T-cell (primary cell): ENCODE measurements around the gene GATAD2A. TPM values are rescaled to one million over a fixed set of nuclear protein-coding genes. Genes with fewer than 3 reads are reported as not detected.

Experiments
- ATAC-seq, 4 experiments: fragments of 200-7000 bp in 3 of 4; fragments of 150-1000 bp in 1 of 4; cut with Tn5 transposase; replicated peaks in 1 of 4; 1 replicate in 3 of 4; 2 replicates in 1 of 4; pipeline ENCODE4 v1.10.0; 2021; ENCODE audit warnings: moderate library complexity in 3 of 4, mild to moderate bottlenecking in 2 of 4, moderate number of reproducible peaks in 1 of 4
- CTCF ChIA-PET, 2 donors: fragments of 300-600 bp; sonication (Branson Sonifier 250); formaldehyde crosslinking; loops; one replicate each; lab custom pipeline; 2022; ENCODE audit warnings: antibody characterized with exemption in 2 of 2; lab: Charles Lee
- POLR2A ChIA-PET, 2 donors: fragments of 300-600 bp; sonication (Branson Sonifier 250); formaldehyde crosslinking; loops; one replicate each; lab custom pipeline; 2022; ENCODE audit warnings: antibody characterized with exemption in 2 of 2; lab: Charles Lee
- DNase-seq, 35 experiments: peaks; one replicate each; pipeline versions ENCODE4 v3.0.0 to v3.0.0-alpha.2; 2013 to 2023
- H3K27ac ChIP-seq: one replicate; pipeline ENCODE4 v1.5.1; 2013; ENCODE audit warnings: low read length
- H3K27me3 ChIP-seq, 2 experiments: replicated peaks in 1 of 2; 1 replicate in 1 of 2; 2 replicates in 1 of 2; pipeline versions ENCODE4 v1.6.1 to v1.7.0; 2013; ENCODE audit warnings: low read length in 1 of 2, mixed read lengths in 1 of 2; ENCODE audit not compliant: control insufficient read depth in 2 of 2, insufficient read depth in 2 of 2; ENCODE audit errors: extremely low read depth in 1 of 2
- H3K36me3 ChIP-seq, 2 donors: 1 replicate in 1 of 2; 2 replicates in 1 of 2; pipeline versions ENCODE4 v1.6.1 to v1.7.0; 2013; ENCODE audit warnings: low read length in 1 of 2; ENCODE audit not compliant: control insufficient read depth in 2 of 2, insufficient read depth in 1 of 2; ENCODE audit errors: extremely low read depth in 1 of 2
- H3K4me1 ChIP-seq, 2 experiments: 1 replicate in 1 of 2; 2 replicates in 1 of 2; pipeline versions ENCODE4 v1.6.1 to v1.7.0; 2013; ENCODE audit warnings: low read length in 2 of 2, mixed read lengths in 1 of 2; ENCODE audit not compliant: insufficient read depth in 2 of 2, control insufficient read depth in 1 of 2; ENCODE audit errors: extremely low read depth in 1 of 2
- H3K4me3 ChIP-seq, 2 donors: 1 replicate in 1 of 2; 2 replicates in 1 of 2; pipeline versions ENCODE4 v1.5.1 to v1.7.0; 2013; ENCODE audit warnings: mild to moderate bottlenecking in 2 of 2, low read length in 1 of 2, moderate library complexity in 1 of 2; ENCODE audit not compliant: control insufficient read depth in 1 of 2; ENCODE audit errors: extremely low read depth in 1 of 2
- H3K9me3 ChIP-seq: 2 replicates; pipeline ENCODE4 v1.7.0; 2013
- H3K27ac Mint-ChIP-seq, 2 donors: one replicate each; pipeline ENCODE4 v1.8.0; 2020 to 2021; ENCODE audit warnings: mild to moderate bottlenecking in 2 of 2, mixed read lengths in 2 of 2
- H3K27me3 Mint-ChIP-seq, 2 donors: one replicate each; pipeline ENCODE4 v1.8.0; 2021 to 2022; ENCODE audit warnings: mixed read lengths in 2 of 2
- H3K36me3 Mint-ChIP-seq: one replicate; pipeline ENCODE4 v1.8.0; 2021; ENCODE audit warnings: mixed read lengths
- H3K4me1 Mint-ChIP-seq, 3 donors: one replicate each; pipeline ENCODE4 v1.8.0; 2020 to 2022; ENCODE audit warnings: mixed read lengths in 3 of 3, mild to moderate bottlenecking in 1 of 3
- H3K4me3 Mint-ChIP-seq, 3 donors: one replicate each; pipeline ENCODE4 v1.8.0; 2020 to 2022; ENCODE audit warnings: mild to moderate bottlenecking in 3 of 3, mixed read lengths in 3 of 3, moderate library complexity in 3 of 3
- H3K9me3 Mint-ChIP-seq, 3 donors: one replicate each; pipeline ENCODE4 v1.8.0; 2020 to 2022; ENCODE audit warnings: mixed read lengths in 3 of 3
- WGBS: methylation state at CpG from one replicate; pipeline ENCODE4 v1.1.5; 2013; ENCODE audit warnings: missing lambda C conversion rate; ENCODE audit not compliant: insufficient coverage; 5-methylcytosine and 5-hydroxymethylcytosine counted together
- total RNA-seq, 35 experiments: library from RNA in 6 of 35; stranded (reverse) in 6 of 35; fragments of 120-200 nt in 1 of 35; gene quantifications; one replicate each; pipeline versions ENCODE4 v1.2.1 to v1.2.4 and lab custom pipeline; 2013 to 2026

Gene GATAD2A
- total RNA-seq, 5 donors from 2014 or later (not counting 1 experiment from before 2014, with no cell fraction given), result 114 to 144 (median 133) TPM

DNA sequence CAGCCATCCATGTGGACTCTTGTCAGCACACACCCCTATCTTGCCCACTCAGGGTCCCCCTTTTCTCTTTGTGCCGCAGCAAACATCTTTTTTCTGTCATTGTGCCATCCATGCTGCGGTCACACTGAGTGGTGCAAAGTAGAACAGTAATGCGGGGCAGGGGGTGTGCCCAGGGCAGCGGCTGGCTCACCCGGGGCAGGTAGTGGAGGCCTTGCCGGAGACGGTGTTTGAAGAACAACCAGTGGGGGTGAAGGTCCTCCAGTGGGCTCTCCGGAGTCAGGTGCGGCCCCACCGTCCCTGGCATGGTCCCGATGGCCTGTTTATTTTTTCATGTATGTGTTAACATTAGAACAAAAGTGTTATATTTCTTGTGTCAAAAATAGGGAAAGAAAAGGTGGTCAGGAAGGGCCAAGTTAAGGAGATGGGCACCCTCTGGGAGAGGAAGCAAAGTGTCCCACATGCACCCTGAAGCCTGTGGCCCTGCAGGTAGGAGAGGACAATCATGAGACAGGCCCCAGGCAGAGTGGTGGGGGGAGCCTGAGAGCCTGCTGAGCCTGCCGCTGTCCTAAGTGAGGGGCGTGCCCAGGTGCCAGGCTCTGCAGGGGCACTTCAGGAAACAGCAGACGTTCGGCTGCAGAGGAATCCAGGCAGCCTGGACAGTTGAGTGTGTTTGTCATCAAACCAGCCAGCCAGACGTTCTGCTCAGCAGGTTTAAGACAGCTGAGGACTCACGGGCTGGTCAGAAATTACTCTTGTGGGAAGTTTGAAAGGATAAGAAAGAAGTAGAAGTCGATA lies 97.5 kb downstream of the GATAD2A start:
- no peaks in the 10 kb centered on the region for H3K9me3 Mint-ChIP-seq
- peaks cover 53% of the 10 kb centered on the region for H3K36me3 Mint-ChIP-seq
- DNase-seq, result no peak

GRCh38 chr19:19504754-19505668 lies 99.5 kb downstream of the GATAD2A start:
- Histone ChIP-seq H3K9me3 (no peaks in the 10 kb centered on the region), H3K4me3 (no peak overlapping the region), H3K36me3 (peaks cover 25 to 80% of the 10 kb centered on the region in 2 donors), H3K4me1 (no peaks in the 10 kb centered on the region), H3K27ac (no peak overlapping the region), H3K27me3 (no peaks in the 10 kb centered on the region)
- Mint-ChIP-seq H3K27me3 (no peaks in the 10 kb centered on the region), H3K9me3 (no peaks in the 10 kb centered on the region), H3K4me1 (no peaks in the 10 kb centered on the region), H3K4me3 (no peak overlapping the region), H3K27ac (no peak overlapping the region), H3K36me3 (peaks cover 49% of the 10 kb centered on the region)
- ATAC-seq, result no peak
- ChIA-PET CTCF (no interaction called here), POLR2A (interaction anchor here in 1 of 2 donors (0.6 kb wide), 1 partner anchor 62 kb away, joined by 8 read pairs; no protein-coding TSS in a partner anchor)
- no peak for DNase-seq
- 96% methylated on average over 18 of the region's 23 CpGs for WGBS

More for the DNA sequence above, 97.5 kb downstream of the GATAD2A start:
- Histone ChIP-seq H3K36me3 (peaks cover 35 to 96% of the 10 kb centered on the region in 2 donors), H3K27me3 (no peaks in the 10 kb centered on the region), H3K9me3 (no peaks in the 10 kb centered on the region), H3K4me3 (no peak overlapping the region), H3K27ac (no peak overlapping the region), H3K4me1 (no peaks in the 10 kb centered on the region)
- H3K27ac Mint-ChIP-seq, result peak overlapping the region in 1 of 2 donors; percentile 2
- CTCF ChIA-PET, result interaction anchor here in 1 of 2 donors (0.6 kb wide), 1 partner anchor 35 kb away, joined by 3 read pairs; no protein-coding TSS in a partner anchor
- H3K4me3 Mint-ChIP-seq, result no peak overlapping the region
- H3K4me1 Mint-ChIP-seq, result no peaks in the 10 kb centered on the region
- no peaks in the 10 kb centered on the region for H3K27me3 Mint-ChIP-seq
- 94% methylated on average over 14 of the region's 18 CpGs for WGBS
- POLR2A ChIA-PET, result no interaction called here
- ATAC-seq, result no peak

DNA sequence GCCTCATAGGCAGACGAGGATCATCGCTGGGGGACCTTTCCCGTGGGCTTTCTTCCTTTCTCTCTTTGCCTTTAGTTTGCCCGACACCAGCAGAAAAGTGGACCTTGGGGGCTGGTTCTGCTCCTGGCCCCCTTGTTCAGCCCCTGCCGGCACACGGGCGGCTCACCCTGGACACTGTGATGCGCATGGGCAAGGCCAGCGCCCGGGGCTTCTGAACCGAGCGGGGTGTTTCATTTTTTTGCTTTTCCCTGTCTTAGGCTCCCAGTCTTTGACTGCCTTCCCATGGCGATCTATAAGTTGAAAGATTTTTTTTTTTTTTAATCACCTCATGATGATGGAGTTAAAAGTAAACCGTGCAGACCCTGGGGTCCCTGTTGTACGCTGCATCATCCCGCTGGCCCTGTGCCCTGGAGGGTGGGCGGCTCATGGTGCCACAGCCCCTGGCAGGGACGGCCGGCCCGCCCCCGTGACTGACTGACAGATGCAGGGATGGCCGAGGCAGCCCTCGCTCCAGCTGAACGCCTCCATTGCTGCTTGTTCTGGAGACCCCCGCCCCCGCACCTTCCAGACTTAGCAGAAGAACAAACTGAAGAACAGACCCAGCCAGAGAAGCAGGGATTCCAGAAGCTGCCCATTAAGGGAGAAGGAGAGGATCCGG lies 100.3 kb downstream of the GATAD2A start:
- no peaks in the 10 kb centered on the region for H3K9me3 ChIP-seq
- no peaks in the 10 kb centered on the region for H3K27me3 Mint-ChIP-seq
- H3K4me1 ChIP-seq, result no peaks in the 10 kb centered on the region
- no peaks in the 10 kb centered on the region for H3K9me3 Mint-ChIP-seq
- no peak overlapping the region for H3K27ac ChIP-seq
- DNase-seq, result no peak
- no peak overlapping the region for H3K27ac Mint-ChIP-seq
- H3K27me3 ChIP-seq, result no peaks in the 10 kb centered on the region
- ChIA-PET POLR2A (no interaction called here), CTCF (no interaction called here)
- 97% methylated on average over 19 of the region's 27 CpGs for WGBS
- ATAC-seq, result no peak
- H3K4me3 Mint-ChIP-seq, result no peak overlapping the region
- H3K36me3 Mint-ChIP-seq, result peaks cover 43% of the 10 kb centered on the region
- H3K4me3 ChIP-seq, result no peak overlapping the region
- H3K4me1 Mint-ChIP-seq, result no peaks in the 10 kb centered on the region
- H3K36me3 ChIP-seq, result peaks cover 19 to 72% of the 10 kb centered on the region in 2 donors

DNA sequence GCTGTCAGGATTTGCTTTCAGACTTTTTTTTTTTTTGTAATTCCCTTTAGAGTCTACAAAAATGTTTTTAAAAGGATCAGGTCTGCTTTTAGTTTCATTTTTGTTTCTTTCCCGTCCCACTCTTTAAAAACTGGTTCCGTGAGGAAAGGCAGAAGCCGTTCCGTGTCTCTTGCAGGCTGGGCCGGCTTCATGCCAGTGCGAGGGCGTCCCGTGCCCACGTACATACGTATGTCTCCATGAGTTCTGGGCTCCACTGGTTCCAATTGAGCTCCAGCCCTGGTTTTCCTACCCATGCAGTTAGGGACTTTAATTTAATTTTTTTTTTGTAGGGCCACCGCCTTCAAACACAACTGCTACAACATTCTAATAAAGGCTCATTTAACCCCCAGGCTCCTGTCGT lies 101.1 kb downstream of the GATAD2A start:
- Histone ChIP-seq H3K4me3 (no peak overlapping the region), H3K27me3 (no peaks in the 10 kb centered on the region), H3K9me3 (no peaks in the 10 kb centered on the region), H3K4me1 (no peaks in the 10 kb centered on the region), H3K36me3 (peaks cover 13 to 64% of the 10 kb centered on the region in 2 donors), H3K27ac (no peak overlapping the region)
- no peak for ATAC-seq
- Mint-ChIP-seq H3K27ac (peak overlapping the region; percentile 28 to 31), H3K27me3 (no peaks in the 10 kb centered on the region), H3K4me1 (no peaks in the 10 kb centered on the region), H3K4me3 (no peak overlapping the region), H3K9me3 (no peaks in the 10 kb centered on the region), H3K36me3 (peaks cover 39% of the 10 kb centered on the region)
- DNase-seq, result no peak
- POLR2A ChIA-PET, result no interaction called here
- CTCF ChIA-PET, result no interaction called here
- 90% methylated on average over 10 of the region's 12 CpGs for WGBS

DNA sequence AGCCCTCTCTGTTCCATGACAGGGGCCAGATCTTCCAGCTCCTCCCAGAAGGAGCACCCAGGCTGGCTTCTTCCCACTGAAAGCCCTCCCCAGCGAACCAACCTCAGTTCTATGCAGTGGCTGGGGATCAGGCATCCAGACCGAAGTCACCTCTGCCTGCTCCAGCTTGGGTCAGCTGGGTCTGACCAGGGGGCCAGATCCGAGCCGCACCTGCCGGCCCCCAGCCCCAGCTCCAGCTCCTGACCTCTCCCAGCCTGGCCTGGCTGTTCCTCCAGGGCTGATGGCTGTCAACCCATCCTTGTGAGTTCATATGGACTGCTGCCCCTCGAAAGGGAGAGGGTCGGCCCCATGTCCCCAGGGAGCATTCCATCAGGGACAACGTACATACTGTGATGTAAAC lies 101.9 kb downstream of the GATAD2A start:
- no peaks in the 10 kb centered on the region for H3K9me3 Mint-ChIP-seq
- DNase-seq, result no peak
- H3K36me3 Mint-ChIP-seq, result peaks cover 34% of the 10 kb centered on the region
- ATAC-seq, result no peak
- 83% methylated on average over 6 of the region's 8 CpGs for WGBS
- no peak overlapping the region for H3K4me3 ChIP-seq
- no peak overlapping the region for H3K4me3 Mint-ChIP-seq
- H3K27me3 Mint-ChIP-seq, result no peaks in the 10 kb centered on the region
- H3K27me3 ChIP-seq, result no peaks in the 10 kb centered on the region
- no peaks in the 10 kb centered on the region for H3K4me1 ChIP-seq
- no peak overlapping the region for H3K27ac ChIP-seq
- H3K4me1 Mint-ChIP-seq, result peaks cover 0 to 1% (median 0%) of the 10 kb centered on the region in 3 donors
- POLR2A ChIA-PET, result no interaction called here
- H3K36me3 ChIP-seq, result peaks cover 7 to 56% of the 10 kb centered on the region in 2 donors
- H3K9me3 ChIP-seq, result no peaks in the 10 kb centered on the region
- CTCF ChIA-PET, result no interaction called here
- no peak overlapping the region for H3K27ac Mint-ChIP-seq

DNA sequence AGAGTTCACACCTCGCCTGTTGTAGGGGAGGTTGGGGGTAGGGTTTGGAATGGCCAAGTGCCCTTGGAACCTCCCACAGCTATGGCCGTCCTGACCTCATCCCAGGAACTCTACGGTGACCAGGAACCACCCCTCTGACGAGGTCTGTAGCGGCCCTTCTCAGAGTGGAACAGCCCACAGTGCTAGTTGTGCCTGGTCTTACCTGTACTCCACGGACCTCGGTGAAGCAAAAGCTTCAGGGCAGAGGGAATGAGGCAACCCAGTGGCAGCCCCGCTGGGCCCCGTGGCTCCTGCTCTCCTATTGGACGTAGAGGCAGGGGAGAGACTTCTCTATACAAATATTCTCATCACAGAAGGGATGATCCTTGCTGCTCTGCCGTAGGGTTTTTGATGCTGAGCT lies 102.7 kb downstream of the GATAD2A start:
- peaks cover 25% of the 10 kb centered on the region for H3K36me3 Mint-ChIP-seq
- ChIA-PET POLR2A (interaction anchor here in 1 of 2 donors (0.5 kb wide), 1 partner anchor 434 kb away, joined by 5 read pairs; no protein-coding TSS in a partner anchor), CTCF (interaction anchor here in 1 of 2 donors (0.6 kb wide), 1 partner anchor 334 kb away, joined by 3 read pairs; no protein-coding TSS in a partner anchor)
- ATAC-seq (no peak), DNase-seq (no peak)
- H3K27ac ChIP-seq, result no peak overlapping the region
- H3K9me3 ChIP-seq, result no peaks in the 10 kb centered on the region
- no peaks in the 10 kb centered on the region for H3K27me3 Mint-ChIP-seq
- H3K4me3 ChIP-seq, result no peak overlapping the region
- no peak overlapping the region for H3K4me3 Mint-ChIP-seq
- H3K4me1 Mint-ChIP-seq, result peaks cover 0 to 1% (median 0%) of the 10 kb centered on the region in 3 donors
- no peaks in the 10 kb centered on the region for H3K27me3 ChIP-seq
- no peaks in the 10 kb centered on the region for H3K4me1 ChIP-seq
- peak overlapping the region in 1 of 2 donors; percentile 16 for H3K27ac Mint-ChIP-seq
- peaks cover 0 to 48% of the 10 kb centered on the region in 2 donors for H3K36me3 ChIP-seq
- WGBS, result 95% methylated on average over 7 of the region's 11 CpGs
- no peaks in the 10 kb centered on the region for H3K9me3 Mint-ChIP-seq
